IMR-90 (cell line): Measurements from ENCODE around the gene TMEM141.

Experiments used
- RAD21 ChIP-seq: IDR thresholded peaks from 2 replicates; pipeline ENCODE4 v1.6.1; 2012; ENCODE audit warnings: low read length, improper control_type of control experiment
- TF ChIP-seq, protein P1 (sequence below): conservative IDR thresholded peaks from 2 replicates; pipeline ENCODE4 v1.5.1; 2012; ENCODE audit warnings: mild to moderate bottlenecking, low read depth, low read length, improper control_type of control experiment

DNA sequence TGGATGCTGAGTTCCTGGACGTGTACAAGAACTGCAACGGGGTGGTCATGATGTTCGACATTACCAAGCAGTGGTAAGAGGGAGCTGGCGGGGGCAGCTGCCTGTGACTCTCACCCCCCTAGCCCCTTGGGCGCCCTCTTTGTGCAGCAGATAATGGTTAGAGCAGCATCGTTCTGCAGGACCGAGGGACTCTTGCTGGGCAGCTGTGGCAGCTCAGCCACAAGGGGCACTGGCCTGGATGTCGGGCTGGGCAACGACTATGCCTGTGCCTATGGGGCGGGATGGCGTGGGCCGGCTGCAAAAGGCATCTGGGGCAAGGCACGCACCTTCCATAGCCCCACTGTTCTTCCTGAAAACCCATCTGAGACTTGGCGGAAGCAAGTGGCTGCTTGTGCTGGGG is 38.3 kb downstream of the TMEM141 start:
- TF ChIP-seq RAD21, result no peak
- TF ChIP-seq, protein P1, sequence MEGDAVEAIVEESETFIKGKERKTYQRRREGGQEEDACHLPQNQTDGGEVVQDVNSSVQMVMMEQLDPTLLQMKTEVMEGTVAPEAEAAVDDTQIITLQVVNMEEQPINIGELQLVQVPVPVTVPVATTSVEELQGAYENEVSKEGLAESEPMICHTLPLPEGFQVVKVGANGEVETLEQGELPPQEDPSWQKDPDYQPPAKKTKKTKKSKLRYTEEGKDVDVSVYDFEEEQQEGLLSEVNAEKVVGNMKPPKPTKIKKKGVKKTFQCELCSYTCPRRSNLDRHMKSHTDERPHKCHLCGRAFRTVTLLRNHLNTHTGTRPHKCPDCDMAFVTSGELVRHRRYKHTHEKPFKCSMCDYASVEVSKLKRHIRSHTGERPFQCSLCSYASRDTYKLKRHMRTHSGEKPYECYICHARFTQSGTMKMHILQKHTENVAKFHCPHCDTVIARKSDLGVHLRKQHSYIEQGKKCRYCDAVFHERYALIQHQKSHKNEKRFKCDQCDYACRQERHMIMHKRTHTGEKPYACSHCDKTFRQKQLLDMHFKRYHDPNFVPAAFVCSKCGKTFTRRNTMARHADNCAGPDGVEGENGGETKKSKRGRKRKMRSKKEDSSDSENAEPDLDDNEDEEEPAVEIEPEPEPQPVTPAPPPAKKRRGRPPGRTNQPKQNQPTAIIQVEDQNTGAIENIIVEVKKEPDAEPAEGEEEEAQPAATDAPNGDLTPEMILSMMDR, result no peak
